Measurements from ENCODE around the gene PACS2. TPM values are rescaled to one million over a fixed set of nuclear protein-coding genes. Genes with fewer than 3 reads are reported as not detected.
"Not testable (repeated sequence)": the region's sequence is repeated elsewhere in the genome, so short reads cannot be mapped to it uniquely, and the experiment has no call there.

Gene PACS2
- total RNA-seq, 1 donor from 2014 or later: 60.0 TPM

DNA sequence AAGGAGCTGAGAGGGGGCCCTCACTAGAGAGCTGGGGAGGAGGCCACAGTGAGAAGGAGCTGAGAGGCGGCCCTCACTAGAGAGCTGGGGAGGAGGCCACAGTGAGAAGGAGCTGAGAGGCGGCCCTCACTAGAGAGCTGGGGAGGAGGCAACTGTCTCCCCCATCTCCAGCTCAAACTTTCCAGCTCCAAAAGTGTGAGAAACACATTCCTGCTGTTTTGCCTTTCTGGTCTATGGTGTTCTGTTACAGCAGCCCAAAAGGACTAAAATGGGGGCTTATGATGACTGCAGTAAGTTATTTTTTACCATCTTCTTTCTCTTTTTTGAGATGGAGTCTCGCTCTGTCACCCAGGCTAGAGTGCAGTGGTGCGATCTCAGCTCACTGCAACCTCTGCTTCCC, 37.1 kb upstream of the PACS2 start:
- H3K36me3 ChIP-seq (ENCODE audit: control insufficient read depth in 3 of 3, insufficient read depth in 3 of 3, low read length in 3 of 3); H3K4me3 ChIP-seq (ENCODE audit: low read length in 3 of 3); H3K9me3 ChIP-seq (ENCODE audit: control insufficient read depth in 3 of 3, low read length in 3 of 3); H3K27ac ChIP-seq (ENCODE audit: low read depth, low read length); H3K27me3 ChIP-seq (ENCODE audit: control insufficient read depth in 3 of 3, insufficient read depth in 3 of 3, low read length in 3 of 3): not testable (repeated sequence)
- H3K9ac ChIP-seq (ENCODE audit: low read depth in 1 of 3, low read length in 3 of 3): peak overlapping the region in 2 of 3 donors; percentile 40 to 51
- H3K4me1 ChIP-seq (ENCODE audit: control insufficient read depth in 3 of 3, insufficient read depth in 3 of 3, low read length in 3 of 3): peaks cover 22 to 43% (median 38%) of the 10 kb centered on the region in 3 donors

DNA sequence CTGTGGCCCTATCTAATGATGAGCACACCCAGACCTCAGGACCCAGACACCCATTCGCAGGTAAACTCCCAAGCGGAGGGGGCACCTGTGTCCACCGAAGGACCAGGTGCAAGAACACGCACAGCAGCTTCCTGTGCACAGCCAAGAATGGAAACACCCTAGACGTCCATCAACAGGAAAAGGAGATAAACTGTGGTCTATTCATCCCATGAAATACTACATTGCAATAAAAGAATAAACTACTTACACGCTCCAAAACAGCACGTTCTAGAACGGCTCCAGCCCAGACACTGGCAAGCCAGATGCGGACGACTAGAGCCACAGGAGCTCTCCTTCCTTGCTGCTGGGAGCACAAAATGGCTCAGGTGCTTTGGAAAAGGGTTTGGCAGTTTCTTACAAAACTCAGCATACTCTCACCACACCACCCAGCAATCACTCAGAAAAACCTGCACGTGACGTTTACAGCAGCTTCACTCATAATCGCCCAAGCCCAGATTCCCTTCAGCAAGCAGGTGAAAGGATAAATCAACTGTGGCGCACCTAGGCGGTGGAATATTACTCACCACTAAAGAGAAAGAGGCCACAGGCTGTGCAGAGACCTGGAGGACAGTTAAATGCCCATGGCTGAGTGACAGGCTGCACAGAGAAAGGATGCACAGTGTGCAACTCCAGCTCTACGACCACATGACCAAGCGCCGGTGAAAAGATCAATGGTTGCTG, 34.7 kb upstream of the PACS2 start:
- Histone ChIP-seq H3K36me3 (ENCODE audit: control insufficient read depth in 3 of 3, insufficient read depth in 3 of 3, low read length in 3 of 3) (peaks cover 0 to 8% (median 4%) of the 10 kb centered on the region in 3 donors), H3K27me3 (ENCODE audit: control insufficient read depth in 3 of 3, insufficient read depth in 3 of 3, low read length in 3 of 3) (no peaks in the 10 kb centered on the region), H3K9ac (ENCODE audit: low read depth in 1 of 3, low read length in 3 of 3) (no peak overlapping the region), H3K9me3 (ENCODE audit: control insufficient read depth in 3 of 3, low read length in 3 of 3) (no peaks in the 10 kb centered on the region), H3K27ac (ENCODE audit: low read depth, low read length) (no peak overlapping the region), H3K4me3 (ENCODE audit: low read length in 3 of 3) (no peak overlapping the region), H3K4me1 (ENCODE audit: control insufficient read depth in 3 of 3, insufficient read depth in 3 of 3, low read length in 3 of 3) (peaks cover 19 to 42% (median 37%) of the 10 kb centered on the region in 3 donors)

DNA sequence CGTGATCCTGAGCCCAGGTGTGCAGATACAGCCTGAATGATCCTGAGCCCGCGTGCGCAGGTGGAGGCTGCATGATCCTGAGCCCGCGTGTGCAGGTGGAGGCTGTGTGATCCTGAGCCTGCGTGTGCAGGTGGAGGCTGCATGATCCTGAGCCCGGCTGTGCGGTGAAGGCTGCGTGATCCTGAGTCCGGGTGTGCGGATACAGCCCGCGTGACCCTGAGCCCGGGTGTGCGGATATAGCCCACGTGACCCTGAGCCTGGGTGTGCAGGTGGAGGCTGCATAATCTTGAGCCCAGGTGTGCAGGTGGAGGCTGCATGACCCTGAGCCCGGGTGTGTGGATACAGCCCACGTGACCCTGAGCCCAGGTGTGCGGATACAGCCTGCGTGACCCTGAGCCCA, 34.0 kb upstream of the PACS2 start:
- no peak overlapping the region for H3K9ac ChIP-seq (ENCODE audit: low read depth in 1 of 3, low read length in 3 of 3)
- no peak overlapping the region for H3K4me3 ChIP-seq (ENCODE audit: low read length in 3 of 3)
- H3K36me3 ChIP-seq (ENCODE audit: control insufficient read depth in 3 of 3, insufficient read depth in 3 of 3, low read length in 3 of 3): peaks cover 0 to 8% (median 7%) of the 10 kb centered on the region in 3 donors
- peaks cover 12 to 39% (median 30%) of the 10 kb centered on the region in 3 donors for H3K4me1 ChIP-seq (ENCODE audit: control insufficient read depth in 3 of 3, insufficient read depth in 3 of 3, low read length in 3 of 3)
- no peaks in the 10 kb centered on the region for H3K9me3 ChIP-seq (ENCODE audit: control insufficient read depth in 3 of 3, low read length in 3 of 3)
- H3K27ac ChIP-seq (ENCODE audit: low read depth, low read length): no peak overlapping the region
- no peaks in the 10 kb centered on the region for H3K27me3 ChIP-seq (ENCODE audit: control insufficient read depth in 3 of 3, insufficient read depth in 3 of 3, low read length in 3 of 3)

GRCh38 chr14:105281371-105282097, 33.0 kb upstream of the PACS2 start:
- Histone ChIP-seq H3K4me1 (ENCODE audit: control insufficient read depth in 3 of 3, insufficient read depth in 3 of 3, low read length in 3 of 3) (peaks cover 10 to 39% (median 28%) of the 10 kb centered on the region in 3 donors), H3K27ac (ENCODE audit: low read depth, low read length) (no peak overlapping the region), H3K36me3 (ENCODE audit: control insufficient read depth in 3 of 3, insufficient read depth in 3 of 3, low read length in 3 of 3) (peaks cover 6 to 11% (median 7%) of the 10 kb centered on the region in 3 donors), H3K27me3 (ENCODE audit: control insufficient read depth in 3 of 3, insufficient read depth in 3 of 3, low read length in 3 of 3) (no peaks in the 10 kb centered on the region), H3K9me3 (ENCODE audit: control insufficient read depth in 3 of 3, low read length in 3 of 3) (no peaks in the 10 kb centered on the region), H3K4me3 (ENCODE audit: low read length in 3 of 3) (no peak overlapping the region), H3K9ac (ENCODE audit: low read depth in 1 of 3, low read length in 3 of 3) (peak overlapping the region in 1 of 3 donors; percentile 50)

DNA sequence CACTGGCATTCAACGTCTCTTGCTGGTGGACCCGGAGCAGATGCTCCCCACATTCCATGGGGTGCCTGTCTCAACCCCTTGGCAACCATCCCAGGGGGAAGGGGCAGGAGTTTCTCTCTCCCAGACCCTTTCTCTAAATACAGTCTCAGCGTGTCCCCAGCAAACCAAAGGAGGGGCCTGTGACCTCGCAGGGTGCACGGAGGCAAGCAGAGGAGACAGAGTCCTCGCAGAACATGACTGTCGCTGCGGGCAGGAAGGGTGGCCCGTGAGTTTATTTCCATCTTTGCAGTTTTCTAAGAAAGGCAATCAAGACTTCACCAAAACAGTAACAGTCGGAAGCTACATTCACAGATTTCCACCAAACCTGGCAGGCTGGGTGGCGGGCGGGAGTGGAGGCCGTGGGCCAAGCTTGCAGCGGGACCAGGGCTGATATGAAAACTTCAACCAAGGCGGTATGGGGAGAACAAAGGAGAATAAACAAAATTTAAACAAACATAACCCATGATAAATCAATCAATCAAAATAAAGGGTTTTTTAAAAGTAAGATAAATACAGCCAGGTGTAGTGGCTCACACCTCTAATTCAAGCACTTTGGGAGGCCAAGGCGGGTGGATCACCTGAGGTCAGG, 32.3 kb upstream of the PACS2 start:
- Histone ChIP-seq H3K9ac (ENCODE audit: low read depth in 1 of 3, low read length in 3 of 3) (no peak overlapping the region), H3K9me3 (ENCODE audit: control insufficient read depth in 3 of 3, low read length in 3 of 3) (no peaks in the 10 kb centered on the region), H3K27ac (ENCODE audit: low read depth, low read length) (no peak overlapping the region), H3K4me1 (ENCODE audit: control insufficient read depth in 3 of 3, insufficient read depth in 3 of 3, low read length in 3 of 3) (peaks cover 15 to 46% (median 30%) of the 10 kb centered on the region in 3 donors), H3K4me3 (ENCODE audit: low read length in 3 of 3) (no peak overlapping the region), H3K36me3 (ENCODE audit: control insufficient read depth in 3 of 3, insufficient read depth in 3 of 3, low read length in 3 of 3) (peaks cover 6 to 11% (median 7%) of the 10 kb centered on the region in 3 donors), H3K27me3 (ENCODE audit: control insufficient read depth in 3 of 3, insufficient read depth in 3 of 3, low read length in 3 of 3) (no peaks in the 10 kb centered on the region)

- peaks cover 10 to 42% (median 23%) of the 10 kb centered on the region in 3 donors for H3K4me1 ChIP-seq (ENCODE audit: control insufficient read depth in 3 of 3, insufficient read depth in 3 of 3, low read length in 3 of 3)
- H3K9ac ChIP-seq (ENCODE audit: low read depth in 1 of 3, low read length in 3 of 3): no peak overlapping the region
- no peak overlapping the region for H3K4me3 ChIP-seq (ENCODE audit: low read length in 3 of 3)
- no peaks in the 10 kb centered on the region for H3K9me3 ChIP-seq (ENCODE audit: control insufficient read depth in 3 of 3, low read length in 3 of 3)
- no peaks in the 10 kb centered on the region for H3K27me3 ChIP-seq (ENCODE audit: control insufficient read depth in 3 of 3, insufficient read depth in 3 of 3, low read length in 3 of 3)
- peaks cover 6 to 11% (median 7%) of the 10 kb centered on the region in 3 donors for H3K36me3 ChIP-seq (ENCODE audit: control insufficient read depth in 3 of 3, insufficient read depth in 3 of 3, low read length in 3 of 3)
- no peak overlapping the region for H3K27ac ChIP-seq (ENCODE audit: low read depth, low read length)
Measured at GRCh38 chr14:105283028-105283427, 31.5 kb upstream of the PACS2 start.

DNA sequence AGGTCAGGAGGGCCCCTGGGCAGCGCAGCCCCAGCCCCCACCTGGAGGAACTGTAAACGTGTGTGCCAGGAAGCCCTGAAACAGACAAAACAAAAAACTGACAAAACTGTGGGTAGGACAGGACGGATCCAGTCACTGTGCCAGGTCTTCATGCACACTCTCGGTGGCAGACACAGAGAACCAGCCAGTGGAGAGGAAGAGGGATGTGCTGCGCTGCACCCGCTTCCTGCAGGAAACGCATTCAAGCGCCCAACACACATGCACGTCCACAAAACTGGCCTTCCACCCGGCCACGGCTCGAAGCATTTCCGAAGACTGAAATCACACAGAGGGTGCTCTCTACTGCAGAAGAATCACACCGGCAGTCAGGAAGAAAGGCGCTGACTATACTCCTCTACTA, 30.6 kb upstream of the PACS2 start:
- Histone ChIP-seq H3K27ac (ENCODE audit: low read depth, low read length) (no peak overlapping the region), H3K36me3 (ENCODE audit: control insufficient read depth in 3 of 3, insufficient read depth in 3 of 3, low read length in 3 of 3) (peaks cover 6 to 11% (median 7%) of the 10 kb centered on the region in 3 donors), H3K9ac (ENCODE audit: low read depth in 1 of 3, low read length in 3 of 3) (no peak overlapping the region), H3K27me3 (ENCODE audit: control insufficient read depth in 3 of 3, insufficient read depth in 3 of 3, low read length in 3 of 3) (no peaks in the 10 kb centered on the region), H3K4me3 (ENCODE audit: low read length in 3 of 3) (no peak overlapping the region), H3K4me1 (ENCODE audit: control insufficient read depth in 3 of 3, insufficient read depth in 3 of 3, low read length in 3 of 3) (peaks cover 10 to 39% (median 21%) of the 10 kb centered on the region in 3 donors), H3K9me3 (ENCODE audit: control insufficient read depth in 3 of 3, low read length in 3 of 3) (no peaks in the 10 kb centered on the region)

- Histone ChIP-seq H3K36me3 (ENCODE audit: control insufficient read depth in 3 of 3, insufficient read depth in 3 of 3, low read length in 3 of 3) (peaks cover 6 to 11% (median 7%) of the 10 kb centered on the region in 3 donors), H3K27ac (ENCODE audit: low read depth, low read length) (no peak overlapping the region), H3K9me3 (ENCODE audit: control insufficient read depth in 3 of 3, low read length in 3 of 3) (no peaks in the 10 kb centered on the region), H3K27me3 (ENCODE audit: control insufficient read depth in 3 of 3, insufficient read depth in 3 of 3, low read length in 3 of 3) (no peaks in the 10 kb centered on the region), H3K4me3 (ENCODE audit: low read length in 3 of 3) (no peak overlapping the region), H3K9ac (ENCODE audit: low read depth in 1 of 3, low read length in 3 of 3) (no peak overlapping the region), H3K4me1 (ENCODE audit: control insufficient read depth in 3 of 3, insufficient read depth in 3 of 3, low read length in 3 of 3) (peaks cover 10 to 38% (median 19%) of the 10 kb centered on the region in 3 donors)
Measured at GRCh38 chr14:105285174-105285573, 29.4 kb upstream of the PACS2 start.

DNA sequence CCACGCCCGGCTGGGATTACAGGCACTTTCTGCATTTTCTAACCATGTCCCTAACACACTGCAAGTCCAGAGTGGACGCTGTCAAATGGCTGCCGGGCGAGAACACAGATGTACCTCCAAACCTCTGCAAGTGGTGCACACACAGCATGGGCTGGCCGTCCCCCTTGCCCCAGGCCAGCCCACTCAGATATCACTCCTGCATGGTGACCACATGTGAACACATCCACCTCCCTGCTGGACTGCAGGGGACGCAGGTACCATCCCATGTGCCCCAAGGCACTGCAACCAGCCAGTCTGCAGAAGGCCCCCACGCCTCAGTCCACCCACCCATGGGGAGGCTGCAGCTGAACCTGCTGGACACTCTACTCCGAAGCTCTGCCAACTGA, 27.8 kb upstream of the PACS2 start:
- Histone ChIP-seq H3K27me3 (ENCODE audit: control insufficient read depth in 3 of 3, insufficient read depth in 3 of 3, low read length in 3 of 3) (no peaks in the 10 kb centered on the region), H3K27ac (ENCODE audit: low read depth, low read length) (no peak overlapping the region), H3K4me1 (ENCODE audit: control insufficient read depth in 3 of 3, insufficient read depth in 3 of 3, low read length in 3 of 3) (peaks cover 8 to 33% (median 15%) of the 10 kb centered on the region in 3 donors), H3K9me3 (ENCODE audit: control insufficient read depth in 3 of 3, low read length in 3 of 3) (no peaks in the 10 kb centered on the region), H3K36me3 (ENCODE audit: control insufficient read depth in 3 of 3, insufficient read depth in 3 of 3, low read length in 3 of 3) (peaks cover 5 to 6% (median 5%) of the 10 kb centered on the region in 3 donors), H3K9ac (ENCODE audit: low read depth in 1 of 3, low read length in 3 of 3) (no peak overlapping the region), H3K4me3 (ENCODE audit: low read length in 3 of 3) (no peak overlapping the region)

Measured in skeletal muscle tissue (tissue), 4 donors.